Gastrocnemius medialis (tissue), 4 donors: ENCODE results near the gene GPHA2. TPM values are rescaled to one million over a fixed set of nuclear protein-coding genes. Genes with fewer than 3 reads are reported as not detected.

Experiments used
- ATAC-seq, 2 donors: fragments of 150-250 bp; one replicate each; pipeline ENCODE4 v1.9.1; 2016
- DNase-seq, 2 donors: peaks; one replicate each; pipeline ENCODE4 v3.0.0-alpha.2; 2019
- H3K27ac ChIP-seq, 4 donors: fragments of 200-600 bp; sonication (generic); 1 replicate in 1 of 4; 2 replicates in 3 of 4; pipeline ENCODE4 v1.5.1; 2016 to 2018; ENCODE audit warnings: mild to moderate bottlenecking in 2 of 4, moderate library complexity in 1 of 4
- H3K27me3 ChIP-seq, 3 donors: fragments of 200-600 bp; sonication (generic) in 2 of 3; 1 replicate in 1 of 3; 2 replicates in 2 of 3; pipeline versions ENCODE4 v1.5.1 to v1.6.0; 2016 to 2019; ENCODE audit warnings: mild to moderate bottlenecking in 1 of 3, moderate library complexity in 1 of 3
- H3K36me3 ChIP-seq, 2 donors: fragments of 200-600 bp; sonication (generic) in 1 of 2; one replicate each; pipeline ENCODE4 v1.5.1; 2017 to 2018
- H3K4me1 ChIP-seq, 2 donors: fragments of 200-600 bp; sonication (generic) in 1 of 2; one replicate each; pipeline ENCODE4 v1.5.1; 2016 to 2017; ENCODE audit warnings: mild to moderate bottlenecking in 2 of 2
- H3K4me3 ChIP-seq, 4 donors: fragments of 200-600 bp; sonication (generic) in 3 of 4; 1 replicate in 1 of 4; 2 replicates in 3 of 4; pipeline ENCODE4 v1.5.1; 2016 to 2019; ENCODE audit warnings: mild to moderate bottlenecking in 2 of 4
- H3K9me3 ChIP-seq, 3 donors: fragments of 200-600 bp; sonication (generic) in 2 of 3; 1 replicate in 1 of 3; 2 replicates in 2 of 3; pipeline ENCODE4 v1.5.1; 2016 to 2019
- POLR2A ChIP-seq, 2 donors: fragments of 450-650 bp; IDR thresholded peaks; one replicate each; pipeline ENCODE4 v1.6.1; 2017; ENCODE audit warnings: antibody characterized with exemption in 2 of 2, mild to moderate bottlenecking in 2 of 2, moderate library complexity in 2 of 2
- in situ Hi-C, 4 donors: fragments of 200-750 bp; cut with MboI; loops; one replicate each; pipeline versions ENCODE4 v1.15.0 to v1.8.0; 2017; ENCODE audit warnings: low sequenced_read_pairs in 4 of 4
- intact Hi-C: fragments of 100-400 bp; cut with DNase I; formaldehyde crosslinking; loops from one replicate; pipeline ENCODE4 v1.15.1; 2023; ENCODE audit warnings: low total_unique reads
- total RNA-seq, 4 donors: library from RNA; depleted of rRNA; stranded (reverse); fragments of >200 nt; gene quantifications; one replicate each; pipeline versions ENCODE4 v1.1.0 to v1.2.3, GENCODE V29; 2016
- TF ChIP-seq, protein P1 (sequence below), 5 experiments: fragments of 450-650 bp in 3 of 5; fragments of 200-600 bp in 2 of 5; sonication (generic) in 2 of 5; IDR thresholded peaks in 4 of 5; conservative IDR thresholded peaks in 1 of 5; 1 replicate in 4 of 5; 2 replicates in 1 of 5; pipeline ENCODE4 v1.5.1; 2016 to 2019; ENCODE audit warnings: antibody characterized with exemption in 5 of 5, mild to moderate bottlenecking in 3 of 5, moderate library complexity in 3 of 5

The GPHA2 gene
- total RNA-seq, 4 donors from 2014 or later = not detected

DNA sequence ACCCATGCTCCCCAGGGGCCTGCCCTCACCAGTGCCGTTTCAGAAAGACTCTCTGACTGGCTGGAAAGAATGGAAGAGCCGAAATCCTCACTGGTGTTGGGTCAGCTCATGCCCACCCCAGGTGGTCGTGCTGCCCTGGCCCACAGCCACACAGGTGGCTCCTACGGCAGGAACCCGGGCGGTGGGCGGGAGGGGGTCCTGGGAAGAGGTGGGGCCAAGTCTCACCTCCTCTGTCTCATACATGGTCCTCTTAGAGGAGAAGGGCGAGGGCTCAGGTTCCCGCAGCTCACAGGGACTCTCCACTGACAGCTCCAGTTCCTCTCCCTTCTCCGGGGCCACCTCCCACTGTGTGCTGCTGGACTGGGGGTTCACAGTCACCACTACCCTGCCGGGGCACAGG is 26.9 kb downstream of the GPHA2 start:
- ATAC-seq = no peak
- Histone ChIP-seq H3K9me3 (no peaks in the 10 kb centered on the region), H3K4me1 (no peaks in the 10 kb centered on the region), H3K4me3 (no peak overlapping the region), H3K27ac (no peak overlapping the region), H3K27me3 (no peaks in the 10 kb centered on the region), H3K36me3 (peaks cover 0 to 99% of the 10 kb centered on the region in 2 donors)
- intact Hi-C loops (no loop called here), in situ Hi-C loops (no loop called here)
- no peak for DNase-seq
- no peak for TF ChIP-seq POLR2A (IDR thresholded peaks at IDR 0.05)
- TF ChIP-seq, protein P1, sequence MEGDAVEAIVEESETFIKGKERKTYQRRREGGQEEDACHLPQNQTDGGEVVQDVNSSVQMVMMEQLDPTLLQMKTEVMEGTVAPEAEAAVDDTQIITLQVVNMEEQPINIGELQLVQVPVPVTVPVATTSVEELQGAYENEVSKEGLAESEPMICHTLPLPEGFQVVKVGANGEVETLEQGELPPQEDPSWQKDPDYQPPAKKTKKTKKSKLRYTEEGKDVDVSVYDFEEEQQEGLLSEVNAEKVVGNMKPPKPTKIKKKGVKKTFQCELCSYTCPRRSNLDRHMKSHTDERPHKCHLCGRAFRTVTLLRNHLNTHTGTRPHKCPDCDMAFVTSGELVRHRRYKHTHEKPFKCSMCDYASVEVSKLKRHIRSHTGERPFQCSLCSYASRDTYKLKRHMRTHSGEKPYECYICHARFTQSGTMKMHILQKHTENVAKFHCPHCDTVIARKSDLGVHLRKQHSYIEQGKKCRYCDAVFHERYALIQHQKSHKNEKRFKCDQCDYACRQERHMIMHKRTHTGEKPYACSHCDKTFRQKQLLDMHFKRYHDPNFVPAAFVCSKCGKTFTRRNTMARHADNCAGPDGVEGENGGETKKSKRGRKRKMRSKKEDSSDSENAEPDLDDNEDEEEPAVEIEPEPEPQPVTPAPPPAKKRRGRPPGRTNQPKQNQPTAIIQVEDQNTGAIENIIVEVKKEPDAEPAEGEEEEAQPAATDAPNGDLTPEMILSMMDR (IDR thresholded peaks at IDR 0.05 in 4 of 5, conservative IDR thresholded peaks at IDR 0.05 in 1 of 5) = no peak

DNA sequence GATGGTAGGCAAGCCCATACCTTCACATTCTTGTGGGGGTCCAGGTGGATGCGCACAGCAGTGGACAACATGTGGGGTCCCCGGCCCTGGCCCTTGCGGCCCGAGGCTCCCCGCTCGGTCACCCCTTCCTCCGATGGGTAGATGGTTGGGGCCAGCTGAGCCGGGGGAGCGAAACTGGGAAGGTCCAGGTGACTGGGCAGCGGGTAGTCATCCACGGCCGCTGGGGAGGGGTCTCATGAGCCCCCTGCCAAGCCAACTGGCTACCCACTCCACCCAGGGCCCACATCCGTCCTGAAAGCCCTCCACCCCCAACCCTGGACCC is 29.4 kb downstream of the GPHA2 start:
- DNase-seq (no peak), ATAC-seq (no peak)
- Histone ChIP-seq H3K36me3 (peaks cover 7 to 99% of the 10 kb centered on the region in 2 donors), H3K4me3 (no peak overlapping the region), H3K27ac (no peak overlapping the region), H3K4me1 (no peaks in the 10 kb centered on the region), H3K27me3 (no peaks in the 10 kb centered on the region), H3K9me3 (no peaks in the 10 kb centered on the region)
- no peak for TF ChIP-seq POLR2A (IDR thresholded peaks at IDR 0.05)
- TF ChIP-seq, protein P1 (IDR thresholded peaks at IDR 0.05 in 4 of 5, conservative IDR thresholded peaks at IDR 0.05 in 1 of 5) = no peak
- in situ Hi-C loops (no loop called here), intact Hi-C loops (no loop called here)

GRCh38 chr11:64905516-64906313 is 30.0 kb downstream of the GPHA2 start:
- TF ChIP-seq, protein P1 (IDR thresholded peaks at IDR 0.05 in 4 of 5, conservative IDR thresholded peaks at IDR 0.05 in 1 of 5) = no peak
- no peak for TF ChIP-seq POLR2A (IDR thresholded peaks at IDR 0.05)
- Histone ChIP-seq H3K27me3 (no peaks in the 10 kb centered on the region), H3K36me3 (peaks cover 7 to 96% of the 10 kb centered on the region in 2 donors), H3K4me1 (no peaks in the 10 kb centered on the region), H3K9me3 (no peaks in the 10 kb centered on the region), H3K27ac (no peak overlapping the region), H3K4me3 (no peak overlapping the region)
- ATAC-seq (no peak), DNase-seq (no peak)
- intact Hi-C loops (no loop called here), in situ Hi-C loops (no loop called here)

GRCh38 chr11:64903291-64903833 is 32.3 kb downstream of the GPHA2 start:
- DNase-seq (no peak), ATAC-seq (no peak)
- no peaks in the 10 kb centered on the region for H3K4me1 ChIP-seq
- H3K27ac ChIP-seq = no peak overlapping the region
- no peaks in the 10 kb centered on the region for H3K27me3 ChIP-seq
- no peaks in the 10 kb centered on the region for H3K9me3 ChIP-seq
- H3K4me3 ChIP-seq = no peak overlapping the region
- intact Hi-C loops (no loop called here), in situ Hi-C loops (no loop called here)
- TF ChIP-seq, protein P1 (IDR thresholded peaks at IDR 0.05 in 4 of 5, conservative IDR thresholded peaks at IDR 0.05 in 1 of 5) = no peak
- no peak for TF ChIP-seq POLR2A (IDR thresholded peaks at IDR 0.05)
- H3K36me3 ChIP-seq = peaks cover 7 to 84% of the 10 kb centered on the region in 2 donors
